GM23248 (cell line): ENCODE data around the gene ZCCHC4. TPM values are rescaled to one million over a fixed set of nuclear protein-coding genes. Genes with fewer than 3 reads are reported as not detected.
A peak's percentile ranks its signal among the peaks of the same experiment; 100 is the strongest.

ENCODE experiments used
- DNase-seq: peaks from one replicate; pipeline ENCODE4 v3.0.0-alpha.2; 2015
- H2AFZ ChIP-seq: fragments of 200-600 bp; sonication (generic); 2 replicates; pipeline ENCODE4 v1.6.1; 2016; ENCODE audit warnings: antibody characterized with exemption
- H3F3A ChIP-seq: fragments of 200-600 bp; sonication (generic); 2 replicates; pipeline ENCODE4 v1.6.1; 2016; ENCODE audit warnings: mild to moderate bottlenecking, antibody characterized with exemption, mixed run types; ENCODE audit not compliant: insufficient read depth
- H3K27ac ChIP-seq: fragments of 200-600 bp; sonication (generic); 2 replicates; pipeline ENCODE4 v1.5.1; 2016; ENCODE audit warnings: mild to moderate bottlenecking
- H3K27me3 ChIP-seq: fragments of 200-600 bp; sonication (generic); replicated peaks from 2 replicates; pipeline ENCODE4 v1.6.1; 2016; ENCODE audit warnings: mild to moderate bottlenecking; ENCODE audit not compliant: insufficient read depth
- H3K36me3 ChIP-seq: fragments of 200-600 bp; sonication (generic); 2 replicates; pipeline ENCODE4 v1.6.1; 2016; ENCODE audit warnings: low read depth, mild to moderate bottlenecking
- H3K4me1 ChIP-seq: fragments of 200-600 bp; sonication (generic); 2 replicates; pipeline ENCODE4 v1.6.1; 2016; ENCODE audit warnings: mild to moderate bottlenecking; ENCODE audit not compliant: insufficient read depth
- H3K4me2 ChIP-seq: fragments of 200-600 bp; sonication (generic); one replicate; pipeline ENCODE4 v1.6.1; 2016; ENCODE audit warnings: mild to moderate bottlenecking; ENCODE audit not compliant: unreplicated experiment
- H3K4me3 ChIP-seq: fragments of 200-600 bp; sonication (generic); 2 replicates; pipeline ENCODE4 v1.5.1; 2016; ENCODE audit warnings: mild to moderate bottlenecking
- H3K79me2 ChIP-seq: fragments of 200-600 bp; sonication (generic); 2 replicates; pipeline ENCODE4 v1.6.1; 2016; ENCODE audit warnings: mild to moderate bottlenecking; ENCODE audit not compliant: insufficient read depth
- H3K9ac ChIP-seq: fragments of 200-600 bp; sonication (generic); 2 replicates; pipeline ENCODE4 v1.6.1; 2016; ENCODE audit warnings: mild to moderate bottlenecking
- H3K9me2 ChIP-seq: fragments of 200-600 bp; sonication (generic); 2 replicates; pipeline ENCODE4 v1.6.1; 2016; ENCODE audit warnings: mixed run types, mild to moderate bottlenecking, moderate library complexity; ENCODE audit not compliant: insufficient read depth
- H3K9me3 ChIP-seq: fragments of 200-600 bp; sonication (generic); one replicate; pipeline ENCODE4 v1.6.1; 2017; ENCODE audit warnings: low read depth
- H4K20me1 ChIP-seq: fragments of 200-600 bp; sonication (generic); 2 replicates; pipeline ENCODE4 v1.6.0; 2016; ENCODE audit not compliant: insufficient read depth
- EZH2 ChIP-seq: fragments of 200-600 bp; sonication (generic); IDR thresholded peaks from 2 replicates; pipeline ENCODE4 v1.6.1; 2018; ENCODE audit warnings: antibody characterized with exemption, mild to moderate bottlenecking; ENCODE audit not compliant: insufficient read depth, poor library complexity, severe bottlenecking
- EZH2phosphoT487 ChIP-seq: fragments of 200-600 bp; sonication (generic); IDR thresholded peaks from 2 replicates; pipeline ENCODE4 v1.6.1; 2018; ENCODE audit warnings: antibody characterized with exemption, moderate library complexity, mild to moderate bottlenecking, low read depth; ENCODE audit not compliant: insufficient read depth
- WGBS, 2 experiments: methylation state at CpG; one replicate each; pipeline ENCODE4 v1.1.6; 2015 to 2017; ENCODE audit warnings: low lambda C conversion rate in 2 of 2, low coverage in 1 of 2; ENCODE audit errors: missing lambda C conversion rate in 2 of 2; 5-methylcytosine and 5-hydroxymethylcytosine counted together
- in situ Hi-C: fragments of 300-500 bp; cut with MboI; formaldehyde crosslinking; loops from 2 replicates; pipeline ENCODE4 v1.15.0; 2020
- polyA plus RNA-seq: library from polyadenylated mRNA; unstranded; fragments of >200 nt; fragmentation: Nextera tagmentation; extraction: Ambion mirVana; gene quantifications from 2 replicates; pipeline ENCODE4 v1.2.1, GENCODE V29; 2016
- total RNA-seq: library from RNA; depleted of rRNA; stranded (reverse); fragments of >200 nt; shearing (Covaris generic); gene quantifications from 2 replicates; pipeline ENCODE4 v1.2.3, GENCODE V29; 2014

ZCCHC4 gene
- total and polyA plus RNA-seq, 2 experiments from 2014 or later, result 9.5 to 13.2 TPM

GRCh38 chr4:25378437-25378743 is 65.8 kb downstream of the ZCCHC4 start:
- peaks cover 34% of the 10 kb centered on the region for H3K79me2 ChIP-seq
- no peaks in the 10 kb centered on the region for H3K27me3 ChIP-seq
- H3K9me2 ChIP-seq, result no peaks in the 10 kb centered on the region
- H3K9ac ChIP-seq, result peak overlapping the region; percentile 85; the same call in 1 of the 2 replicates
- DNase-seq, result no peak
- TF ChIP-seq EZH2phosphoT487, result no peak
- TF ChIP-seq EZH2, result no peak
- 82 to 84% methylated on average over 6 of the region's 6 CpGs for WGBS, 2 experiments
- H3F3A ChIP-seq, result 0 out of 2 replicates have a peak, but pooled peaks cover 11% of the 10 kb centered on the region
- peak overlapping the region; percentile 94 for H3K4me2 ChIP-seq
- peaks cover 7% of the 10 kb centered on the region; the same call in 1 of the 2 replicates for H3K36me3 ChIP-seq
- peak overlapping the region; percentile 82 for H3K4me3 ChIP-seq
- no peak overlapping the region for H3K27ac ChIP-seq
- no peak overlapping the region for H2AFZ ChIP-seq
- in situ Hi-C loops, result no loop called here
- H3K9me3 ChIP-seq, result no peaks in the 10 kb centered on the region
- peaks cover 7% of the 10 kb centered on the region; the same call in 1 of the 2 replicates for H3K4me1 ChIP-seq
- no peaks in the 10 kb centered on the region for H4K20me1 ChIP-seq

GRCh38 chr4:25379591-25379990 is 67.0 kb downstream of the ZCCHC4 start:
- 95 to 100% methylated on average over 2 of the region's 2 CpGs for WGBS, 2 experiments
- Histone ChIP-seq H3K4me1 (peaks cover 7% of the 10 kb centered on the region; the same call in 1 of the 2 replicates), H3F3A (0 out of 2 replicates have a peak, but pooled peaks cover 11% of the 10 kb centered on the region), H3K4me2 (no peak overlapping the region), H3K9ac (no peak overlapping the region), H4K20me1 (no peaks in the 10 kb centered on the region), H2AFZ (no peak overlapping the region), H3K79me2 (peaks cover 34% of the 10 kb centered on the region), H3K27me3 (no peaks in the 10 kb centered on the region), H3K9me2 (no peaks in the 10 kb centered on the region), H3K9me3 (no peaks in the 10 kb centered on the region), H3K36me3 (peaks cover 17% of the 10 kb centered on the region), H3K4me3 (no peak overlapping the region), H3K27ac (no peak overlapping the region)
- no peak for DNase-seq
- TF ChIP-seq EZH2phosphoT487, result no peak
- in situ Hi-C loops, result no loop called here

GRCh38 chr4:25383647-25384046 is 71.1 kb downstream of the ZCCHC4 start:
- in situ Hi-C loops, result no loop called here
- Histone ChIP-seq H3K9ac (no peak overlapping the region), H3K79me2 (peaks cover 19% of the 10 kb centered on the region), H3F3A (no peaks in the 10 kb centered on the region), H3K27ac (no peak overlapping the region), H3K9me3 (no peaks in the 10 kb centered on the region), H3K9me2 (no peaks in the 10 kb centered on the region), H3K27me3 (no peaks in the 10 kb centered on the region), H3K36me3 (peaks cover 21% of the 10 kb centered on the region), H2AFZ (no peak overlapping the region), H4K20me1 (no peaks in the 10 kb centered on the region), H3K4me1 (no peaks in the 10 kb centered on the region), H3K4me3 (no peak overlapping the region), H3K4me2 (no peak overlapping the region)
- no peak for DNase-seq
- WGBS, 2 experiments, result 50% methylated on average over 2 of the region's 2 CpGs
- TF ChIP-seq EZH2phosphoT487 (no peak), EZH2 (no peak)

GRCh38 chr4:25386926-25387325 is 74.4 kb downstream of the ZCCHC4 start:
- WGBS, 2 experiments, result 95 to 100% methylated on average over 2 of the region's 2 CpGs
- TF ChIP-seq EZH2phosphoT487 (no peak), EZH2 (no peak)
- Histone ChIP-seq H3K4me2 (no peak overlapping the region), H3K9me2 (no peaks in the 10 kb centered on the region), H3K9ac (no peak overlapping the region), H4K20me1 (no peaks in the 10 kb centered on the region), H3K36me3 (peaks cover 43% of the 10 kb centered on the region), H3K27ac (no peak overlapping the region), H3F3A (no peaks in the 10 kb centered on the region), H3K9me3 (no peaks in the 10 kb centered on the region), H3K79me2 (no peaks in the 10 kb centered on the region), H2AFZ (no peak overlapping the region), H3K4me1 (no peaks in the 10 kb centered on the region), H3K4me3 (no peak overlapping the region), H3K27me3 (no peaks in the 10 kb centered on the region)
- no peak for DNase-seq
- in situ Hi-C loops, result no loop called here

GRCh38 chr4:25397305-25397704 is 84.7 kb downstream of the ZCCHC4 start:
- no peak overlapping the region for H3K4me3 ChIP-seq
- in situ Hi-C loops, result no loop called here
- 70 to 89% methylated on average over 3 of the region's 3 CpGs for WGBS, 2 experiments
- DNase-seq, result no peak
- no peak overlapping the region for H3K27ac ChIP-seq
- peaks cover 19% of the 10 kb centered on the region for H3K4me1 ChIP-seq
- H3K9me2 ChIP-seq, result no peaks in the 10 kb centered on the region
- H3K9me3 ChIP-seq, result no peaks in the 10 kb centered on the region
- H3K4me2 ChIP-seq, result no peak overlapping the region
- no peaks in the 10 kb centered on the region for H3K27me3 ChIP-seq
- H3K79me2 ChIP-seq, result no peaks in the 10 kb centered on the region
- H4K20me1 ChIP-seq, result no peaks in the 10 kb centered on the region
- TF ChIP-seq EZH2, result no peak
- TF ChIP-seq EZH2phosphoT487, result no peak
- no peak overlapping the region for H3K9ac ChIP-seq
- peaks cover 61% of the 10 kb centered on the region for H3K36me3 ChIP-seq
- H2AFZ ChIP-seq, result no peak overlapping the region
- H3F3A ChIP-seq, result peaks cover 5% of the 10 kb centered on the region
